ENCODE data around the gene UQCR10.
A peak's percentile ranks its signal among the peaks of the same experiment; 100 is the strongest.

UQCR10 gene

DNA sequence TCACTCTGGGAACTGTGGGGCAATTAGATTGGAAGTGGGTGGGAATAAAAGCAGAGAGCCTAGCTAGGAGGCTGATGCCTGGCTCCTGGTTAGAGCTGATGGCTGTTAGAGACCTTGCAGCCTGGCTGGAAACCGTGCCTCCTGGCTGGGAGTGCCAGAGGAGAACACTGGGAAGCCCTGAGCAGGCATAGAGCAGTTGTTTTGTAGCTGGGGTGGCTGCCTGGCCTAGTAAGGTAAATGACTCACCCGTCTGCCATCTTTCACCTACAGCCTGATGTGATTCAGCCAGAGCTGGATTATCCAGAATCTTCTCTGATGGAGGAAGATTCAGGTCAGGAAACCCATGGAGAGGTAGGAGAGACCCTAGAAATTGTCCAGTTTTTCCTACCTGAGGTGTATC lies 6.1 kb downstream of the UQCR10 start:
- no peak for DNase-seq (ENCODE audit: low read depth)
- H3K4me3 ChIP-seq (ENCODE audit: low read length): no peak overlapping the region
- TF ChIP-seq, protein P1, sequence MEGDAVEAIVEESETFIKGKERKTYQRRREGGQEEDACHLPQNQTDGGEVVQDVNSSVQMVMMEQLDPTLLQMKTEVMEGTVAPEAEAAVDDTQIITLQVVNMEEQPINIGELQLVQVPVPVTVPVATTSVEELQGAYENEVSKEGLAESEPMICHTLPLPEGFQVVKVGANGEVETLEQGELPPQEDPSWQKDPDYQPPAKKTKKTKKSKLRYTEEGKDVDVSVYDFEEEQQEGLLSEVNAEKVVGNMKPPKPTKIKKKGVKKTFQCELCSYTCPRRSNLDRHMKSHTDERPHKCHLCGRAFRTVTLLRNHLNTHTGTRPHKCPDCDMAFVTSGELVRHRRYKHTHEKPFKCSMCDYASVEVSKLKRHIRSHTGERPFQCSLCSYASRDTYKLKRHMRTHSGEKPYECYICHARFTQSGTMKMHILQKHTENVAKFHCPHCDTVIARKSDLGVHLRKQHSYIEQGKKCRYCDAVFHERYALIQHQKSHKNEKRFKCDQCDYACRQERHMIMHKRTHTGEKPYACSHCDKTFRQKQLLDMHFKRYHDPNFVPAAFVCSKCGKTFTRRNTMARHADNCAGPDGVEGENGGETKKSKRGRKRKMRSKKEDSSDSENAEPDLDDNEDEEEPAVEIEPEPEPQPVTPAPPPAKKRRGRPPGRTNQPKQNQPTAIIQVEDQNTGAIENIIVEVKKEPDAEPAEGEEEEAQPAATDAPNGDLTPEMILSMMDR (conservative IDR thresholded peaks at IDR 0.05; ENCODE audit: low read depth, low read length): no peak

DNA sequence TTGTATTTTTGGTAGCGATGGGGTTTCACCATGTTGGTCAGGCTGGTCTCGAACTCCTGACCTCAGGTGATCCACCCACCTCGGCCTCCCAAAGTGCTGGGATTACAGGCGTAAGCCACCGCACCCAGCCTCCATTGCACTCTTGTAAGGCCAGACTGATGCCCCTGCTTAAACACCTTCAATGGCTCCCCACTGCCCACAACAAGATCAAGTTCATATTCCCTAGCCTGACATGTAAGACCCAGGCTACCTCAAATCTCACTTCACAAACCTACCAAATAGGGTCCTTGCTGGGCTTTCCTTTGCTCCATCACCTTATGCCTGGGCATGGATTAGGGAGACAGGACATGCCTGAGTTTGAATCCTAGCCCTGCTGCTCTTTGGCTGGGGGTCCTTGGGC lies 13.1 kb downstream of the UQCR10 start:
- no peak for DNase-seq (ENCODE audit: low read depth)
- TF ChIP-seq, protein P1 (conservative IDR thresholded peaks at IDR 0.05; ENCODE audit: low read depth, low read length): no peak
- no peak overlapping the region for H3K4me3 ChIP-seq (ENCODE audit: low read length)

DNA sequence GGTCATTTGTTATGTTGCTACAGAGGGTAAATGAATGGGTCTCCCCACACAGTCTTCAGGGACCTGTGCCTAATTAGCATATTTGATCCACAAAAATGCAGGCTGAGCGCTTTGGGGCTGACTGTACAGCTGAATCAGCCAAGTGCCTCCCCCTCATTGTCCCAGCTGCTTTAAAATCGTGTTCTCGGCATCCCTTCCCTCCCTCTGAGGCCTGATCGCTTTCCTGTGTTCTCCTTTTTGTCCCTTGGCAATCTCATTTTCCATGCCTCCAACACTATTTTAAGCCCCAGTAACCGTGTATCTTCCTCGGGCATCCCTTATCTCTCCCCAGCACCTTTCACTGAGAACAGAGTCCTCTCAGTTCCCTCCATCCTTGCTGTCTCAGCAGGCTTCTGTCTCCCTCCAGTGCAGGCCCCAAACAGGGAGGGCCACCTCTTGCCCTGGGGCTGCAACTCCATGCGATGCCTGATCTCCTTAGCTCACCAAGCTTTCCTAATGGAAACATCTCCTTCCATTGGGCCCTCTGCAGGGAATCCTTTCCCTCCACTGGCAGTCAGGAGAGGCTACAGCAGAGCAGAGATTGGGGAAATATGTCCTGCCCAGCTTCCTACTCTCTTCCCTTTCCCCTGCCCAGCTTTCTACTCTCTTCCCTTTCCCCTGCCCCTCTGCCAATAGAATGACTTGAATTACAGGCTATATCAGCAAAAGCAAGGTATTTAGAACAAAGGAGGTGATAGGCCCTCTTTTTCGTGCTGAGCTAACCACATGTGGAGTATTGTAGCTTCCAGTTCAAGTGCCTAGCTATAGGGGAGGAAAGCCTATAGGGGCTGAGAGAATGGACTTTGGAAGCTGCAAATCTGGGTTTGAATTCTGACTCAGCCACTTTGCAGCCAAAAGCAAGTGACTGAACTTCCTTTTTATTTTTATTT lies 13.8 kb downstream of the UQCR10 start:
- peak; percentile 69 for DNase-seq (ENCODE audit: low read depth)
- TF ChIP-seq, protein P1 (conservative IDR thresholded peaks at IDR 0.05; ENCODE audit: low read depth, low read length): no peak
- H3K4me3 ChIP-seq (ENCODE audit: low read length): no peak overlapping the region

DNA sequence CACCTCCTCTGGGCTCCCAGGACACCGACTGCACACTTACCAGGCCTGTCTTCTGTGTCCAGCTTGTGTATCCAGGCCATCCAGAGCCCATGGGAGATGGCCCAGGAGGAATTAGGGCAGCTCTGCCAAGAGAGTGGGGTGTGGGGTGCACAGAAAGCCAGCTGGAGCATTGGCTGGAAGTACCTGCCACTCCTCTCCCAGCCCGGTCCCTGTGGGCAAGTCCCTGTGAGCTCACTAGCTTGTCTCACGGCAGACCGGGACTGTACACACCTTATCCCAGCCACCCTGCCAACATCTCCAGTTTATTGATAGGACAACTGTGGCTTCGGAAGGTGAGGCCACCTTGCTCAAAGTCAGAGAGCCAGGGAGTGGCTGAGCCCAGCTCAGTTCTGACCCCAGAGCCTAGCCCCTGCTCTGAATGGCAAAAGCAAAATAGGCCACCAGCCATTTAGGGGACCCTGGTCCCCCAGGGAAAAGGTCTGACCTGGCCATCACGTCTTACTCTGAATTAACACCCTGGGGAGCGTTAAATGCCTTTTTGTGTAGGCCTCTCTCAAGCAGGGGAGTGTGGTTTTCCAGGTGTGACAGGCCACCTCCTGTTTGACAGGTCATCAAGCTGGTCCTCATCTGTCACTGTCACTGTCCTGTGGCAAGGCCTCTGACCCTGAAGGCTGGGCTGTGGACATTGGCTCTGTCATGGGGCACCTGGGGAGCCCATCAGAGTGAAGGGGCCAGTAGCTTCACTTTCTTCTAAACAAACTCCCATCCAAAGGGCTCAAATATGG lies 15.1 kb downstream of the UQCR10 start:
- no peak overlapping the region for H3K4me3 ChIP-seq (ENCODE audit: low read length)
- TF ChIP-seq, protein P1 (conservative IDR thresholded peaks at IDR 0.05; ENCODE audit: low read depth, low read length): no peak
- DNase-seq (ENCODE audit: low read depth): no peak

DNA sequence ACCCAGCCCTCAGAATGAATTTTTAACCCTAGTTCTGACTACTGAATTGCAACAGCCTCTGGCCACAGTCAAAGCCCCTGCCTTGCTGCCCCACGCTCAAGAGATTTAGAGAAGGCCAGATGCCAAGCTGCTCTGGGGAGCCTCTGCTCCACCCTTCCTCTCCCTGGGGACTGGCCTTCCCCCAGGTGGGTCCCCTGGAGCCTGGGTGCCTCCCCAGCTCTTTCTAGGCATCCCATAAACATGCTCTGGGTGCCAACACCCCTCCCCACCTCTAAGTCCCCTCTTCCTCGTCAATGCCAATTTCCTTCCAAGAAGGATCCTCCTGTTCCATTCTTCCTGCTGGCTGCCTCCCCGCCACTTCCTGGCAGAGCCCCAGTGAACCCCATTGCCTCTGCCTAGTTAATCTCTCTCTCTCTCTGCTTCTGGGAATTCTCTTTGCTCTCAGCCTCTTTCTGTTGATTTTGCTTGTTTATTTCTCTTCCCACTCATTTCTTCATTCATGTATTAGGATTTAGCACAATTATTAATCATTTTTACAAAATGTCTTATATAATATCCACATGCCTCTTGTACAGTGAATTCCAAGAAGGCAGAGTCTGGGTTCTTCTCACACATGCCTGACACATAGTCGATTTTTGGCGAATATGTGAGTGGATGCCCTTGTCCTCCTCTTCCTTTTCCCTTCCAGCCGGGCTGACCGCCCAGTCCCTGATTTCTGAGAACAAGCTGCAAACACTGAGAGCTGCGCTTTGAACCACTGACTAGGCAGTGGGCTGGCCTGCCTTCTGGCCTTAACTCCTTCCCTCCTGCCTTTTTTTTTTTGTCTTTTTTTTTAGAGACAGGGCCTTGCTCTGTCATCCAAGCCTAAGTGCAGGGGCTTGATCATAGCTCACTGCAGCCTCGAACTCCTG lies 17.5 kb downstream of the UQCR10 start:
- no peak for DNase-seq (ENCODE audit: low read depth)
- TF ChIP-seq, protein P1 (conservative IDR thresholded peaks at IDR 0.05; ENCODE audit: low read depth, low read length): no peak
- no peak overlapping the region for H3K4me3 ChIP-seq (ENCODE audit: low read length)

DNA sequence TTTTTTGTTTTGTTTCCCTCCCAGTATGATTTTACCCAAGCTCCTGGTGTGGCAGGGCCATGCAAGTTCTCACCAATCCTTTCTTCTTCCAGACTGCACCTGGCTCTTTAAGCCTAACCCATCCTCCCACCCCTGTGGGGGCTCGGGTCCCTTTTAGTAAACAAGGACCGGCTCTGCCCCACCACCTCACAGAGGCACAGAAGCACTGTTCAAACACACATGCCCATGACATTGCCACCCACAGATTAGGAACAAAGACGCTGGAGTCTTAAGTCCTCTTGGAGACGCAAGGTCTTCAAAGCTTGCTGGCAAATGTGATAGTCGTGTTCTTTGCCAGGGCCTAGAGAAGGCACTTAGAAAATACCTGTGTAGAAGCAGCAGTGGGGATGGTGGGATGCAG lies 18.9 kb downstream of the UQCR10 start:
- H3K4me3 ChIP-seq (ENCODE audit: low read length): no peak overlapping the region
- TF ChIP-seq, protein P1 (conservative IDR thresholded peaks at IDR 0.05; ENCODE audit: low read depth, low read length): no peak
- DNase-seq (ENCODE audit: low read depth): no peak

Data from retinal pigment epithelial cell (primary cell).